Measurements from ENCODE around the gene MOV10L1.

DNA sequence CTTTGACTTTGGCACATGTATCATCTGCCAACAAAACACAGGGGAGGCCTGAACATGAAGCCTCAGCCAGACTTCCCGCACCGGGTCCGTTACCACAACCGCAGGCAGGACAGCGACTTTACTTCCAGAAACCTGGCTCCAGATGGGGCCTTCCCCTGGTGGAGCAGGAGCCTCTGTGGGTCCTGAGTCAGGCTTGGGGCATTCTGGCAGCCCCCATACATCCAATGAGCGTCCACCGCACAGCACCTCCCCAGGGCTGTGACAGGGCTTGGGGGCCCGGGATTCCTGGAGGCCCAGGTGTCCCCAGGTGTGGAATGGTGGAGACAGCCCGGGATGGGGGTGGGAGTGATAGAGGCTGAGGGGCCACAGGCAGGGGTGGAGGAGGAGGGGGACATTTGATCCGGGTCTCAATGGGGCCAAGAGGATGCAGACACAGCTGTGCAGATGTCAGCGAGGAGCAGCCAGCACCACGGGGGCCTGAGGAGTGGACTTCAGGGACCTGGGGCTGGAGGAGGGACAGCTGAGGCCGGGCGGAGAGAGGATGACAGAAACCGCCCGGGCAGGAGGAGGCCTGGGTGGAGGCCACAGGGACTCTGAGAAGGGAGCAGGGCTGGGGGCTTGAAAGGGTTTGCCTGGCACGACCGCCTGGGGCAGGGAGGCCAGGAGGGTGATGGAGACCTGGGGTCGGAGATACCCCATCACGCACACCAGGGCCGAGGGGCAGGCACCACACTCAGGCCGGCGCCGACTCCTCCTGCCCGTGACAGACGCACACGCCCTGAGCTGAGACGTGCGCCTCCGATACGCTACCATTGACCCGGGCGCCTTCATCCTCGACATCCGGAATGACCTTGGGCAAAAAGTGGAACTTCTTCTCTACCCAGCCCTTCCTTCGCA is 40.3 kb upstream of the MOV10L1 start:
- TF ChIP-seq, protein P1, sequence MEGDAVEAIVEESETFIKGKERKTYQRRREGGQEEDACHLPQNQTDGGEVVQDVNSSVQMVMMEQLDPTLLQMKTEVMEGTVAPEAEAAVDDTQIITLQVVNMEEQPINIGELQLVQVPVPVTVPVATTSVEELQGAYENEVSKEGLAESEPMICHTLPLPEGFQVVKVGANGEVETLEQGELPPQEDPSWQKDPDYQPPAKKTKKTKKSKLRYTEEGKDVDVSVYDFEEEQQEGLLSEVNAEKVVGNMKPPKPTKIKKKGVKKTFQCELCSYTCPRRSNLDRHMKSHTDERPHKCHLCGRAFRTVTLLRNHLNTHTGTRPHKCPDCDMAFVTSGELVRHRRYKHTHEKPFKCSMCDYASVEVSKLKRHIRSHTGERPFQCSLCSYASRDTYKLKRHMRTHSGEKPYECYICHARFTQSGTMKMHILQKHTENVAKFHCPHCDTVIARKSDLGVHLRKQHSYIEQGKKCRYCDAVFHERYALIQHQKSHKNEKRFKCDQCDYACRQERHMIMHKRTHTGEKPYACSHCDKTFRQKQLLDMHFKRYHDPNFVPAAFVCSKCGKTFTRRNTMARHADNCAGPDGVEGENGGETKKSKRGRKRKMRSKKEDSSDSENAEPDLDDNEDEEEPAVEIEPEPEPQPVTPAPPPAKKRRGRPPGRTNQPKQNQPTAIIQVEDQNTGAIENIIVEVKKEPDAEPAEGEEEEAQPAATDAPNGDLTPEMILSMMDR (conservative IDR thresholded peaks at IDR 0.05; ENCODE audit: low read depth, low read length), result no peak
- no peak for TF ChIP-seq EZH2 (IDR thresholded peaks at IDR 0.05; ENCODE audit: borderline replicate concordance, low read depth, low read length, poor library complexity, severe bottlenecking)
